Gastroesophageal sphincter (tissue), 3 donors: ENCODE measurements around the gene ACAA1.

Source experiments
- CTCF ChIP-seq, 4 experiments: fragments of 200-600 bp in 2 of 4; fragments of 450-650 bp in 2 of 4; sonication (generic) in 1 of 4; IDR thresholded peaks; one replicate each; pipeline ENCODE4 v1.5.1; 2017 to 2019; ENCODE audit warnings: antibody characterized with exemption in 4 of 4, mild to moderate bottlenecking in 2 of 4, moderate library complexity in 2 of 4
- EP300 ChIP-seq: sonication (generic); formaldehyde crosslinking; IDR thresholded peaks from one replicate; pipeline ENCODE4 v1.6.1; 2017; ENCODE audit warnings: antibody characterized with exemption, mild to moderate bottlenecking
- POLR2A ChIP-seq, 2 donors: fragments of 450-650 bp; IDR thresholded peaks; one replicate each; pipeline ENCODE4 v1.6.1; 2017; ENCODE audit warnings: antibody characterized with exemption in 2 of 2, mild to moderate bottlenecking in 2 of 2, moderate library complexity in 1 of 2

DNA sequence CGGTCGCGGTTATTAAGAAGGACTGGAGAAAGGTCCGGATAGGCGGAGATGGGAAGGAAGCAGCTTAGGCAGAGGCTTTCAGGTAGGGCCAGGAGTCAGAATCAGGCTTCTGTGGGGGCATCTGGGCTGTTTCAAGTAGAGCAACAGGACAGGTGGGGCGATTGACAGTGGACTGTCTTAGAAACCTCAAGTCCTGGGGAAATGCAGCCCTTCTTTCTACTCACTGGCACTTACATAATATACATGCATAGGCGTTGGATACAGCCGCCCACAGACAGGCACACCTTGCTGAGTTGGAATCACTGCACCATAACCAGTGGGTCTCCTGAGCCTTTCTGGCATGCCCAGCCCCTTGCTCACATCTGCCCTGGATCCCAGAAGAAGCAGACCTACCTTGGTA, 2.3 kb upstream of the ACAA1 start:
- no peak for TF ChIP-seq CTCF (IDR thresholded peaks at IDR 0.05)
- no peak for TF ChIP-seq POLR2A (IDR thresholded peaks at IDR 0.05)
- no peak for TF ChIP-seq EP300
